Gastrocnemius medialis (tissue), 4 donors: Measurements from ENCODE around the gene ENKUR. TPM values are rescaled to one million over a fixed set of nuclear protein-coding genes. Genes with fewer than 3 reads are reported as not detected.

Experiments
- ATAC-seq, 2 donors: fragments of 150-250 bp; one replicate each; pipeline ENCODE4 v1.9.1; 2016
- DNase-seq, 2 donors: peaks; one replicate each; pipeline ENCODE4 v3.0.0-alpha.2; 2019
- H3K27ac ChIP-seq, 4 donors: fragments of 200-600 bp; sonication (generic); 1 replicate in 1 of 4; 2 replicates in 3 of 4; pipeline ENCODE4 v1.5.1; 2016 to 2018; ENCODE audit warnings: mild to moderate bottlenecking in 2 of 4, moderate library complexity in 1 of 4
- H3K27me3 ChIP-seq, 3 donors: fragments of 200-600 bp; sonication (generic) in 2 of 3; 1 replicate in 1 of 3; 2 replicates in 2 of 3; pipeline versions ENCODE4 v1.5.1 to v1.6.0; 2016 to 2019; ENCODE audit warnings: mild to moderate bottlenecking in 1 of 3, moderate library complexity in 1 of 3
- H3K36me3 ChIP-seq, 2 donors: fragments of 200-600 bp; sonication (generic) in 1 of 2; one replicate each; pipeline ENCODE4 v1.5.1; 2017 to 2018
- H3K4me1 ChIP-seq, 2 donors: fragments of 200-600 bp; sonication (generic) in 1 of 2; one replicate each; pipeline ENCODE4 v1.5.1; 2016 to 2017; ENCODE audit warnings: mild to moderate bottlenecking in 2 of 2
- H3K4me3 ChIP-seq, 4 donors: fragments of 200-600 bp; sonication (generic) in 3 of 4; 1 replicate in 1 of 4; 2 replicates in 3 of 4; pipeline ENCODE4 v1.5.1; 2016 to 2019; ENCODE audit warnings: mild to moderate bottlenecking in 2 of 4
- H3K9me3 ChIP-seq, 3 donors: fragments of 200-600 bp; sonication (generic) in 2 of 3; 1 replicate in 1 of 3; 2 replicates in 2 of 3; pipeline ENCODE4 v1.5.1; 2016 to 2019
- POLR2A ChIP-seq, 2 donors: fragments of 450-650 bp; IDR thresholded peaks; one replicate each; pipeline ENCODE4 v1.6.1; 2017; ENCODE audit warnings: antibody characterized with exemption in 2 of 2, mild to moderate bottlenecking in 2 of 2, moderate library complexity in 2 of 2
- in situ Hi-C, 4 donors: fragments of 200-750 bp; cut with MboI; loops; one replicate each; pipeline versions ENCODE4 v1.15.0 to v1.8.0; 2017; ENCODE audit warnings: low sequenced_read_pairs in 4 of 4
- intact Hi-C: fragments of 100-400 bp; cut with DNase I; formaldehyde crosslinking; loops from one replicate; pipeline ENCODE4 v1.15.1; 2023; ENCODE audit warnings: low total_unique reads
- total RNA-seq, 4 donors: library from RNA; depleted of rRNA; stranded (reverse); fragments of >200 nt; gene quantifications; one replicate each; pipeline versions ENCODE4 v1.1.0 to v1.2.3, GENCODE V29; 2016
- TF ChIP-seq, protein P1 (sequence below), 5 experiments: fragments of 450-650 bp in 3 of 5; fragments of 200-600 bp in 2 of 5; sonication (generic) in 2 of 5; IDR thresholded peaks in 4 of 5; conservative IDR thresholded peaks in 1 of 5; 1 replicate in 4 of 5; 2 replicates in 1 of 5; pipeline ENCODE4 v1.5.1; 2016 to 2019; ENCODE audit warnings: antibody characterized with exemption in 5 of 5, mild to moderate bottlenecking in 3 of 5, moderate library complexity in 3 of 5

Gene ENKUR
- total RNA-seq, 4 donors from 2014 or later: not detected

DNA sequence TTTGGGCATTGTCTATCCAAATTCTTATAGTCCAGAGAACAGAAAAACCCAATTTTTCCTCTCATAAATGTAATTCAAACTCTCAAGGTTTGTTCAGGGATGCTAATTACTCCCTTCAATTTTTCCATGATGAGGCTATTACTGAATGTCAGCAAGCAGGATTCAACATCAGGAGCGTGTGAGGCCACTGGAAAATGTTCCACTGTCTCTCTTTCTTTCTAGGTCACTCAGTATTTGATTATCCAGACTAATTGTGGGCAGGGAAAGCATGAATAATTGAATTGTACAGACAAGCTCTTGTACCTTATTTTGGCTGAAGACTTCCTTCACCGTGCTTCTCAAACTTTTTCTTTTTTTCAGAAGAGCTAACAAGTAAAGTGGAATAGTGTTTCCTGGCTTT lies 31.1 kb upstream of the ENKUR start:
- H3K4me3 ChIP-seq: no peak overlapping the region
- peaks cover 0 to 3% of the 10 kb centered on the region in 2 donors for H3K4me1 ChIP-seq
- in situ Hi-C loops (no loop called here), intact Hi-C loops (no loop called here)
- no peaks in the 10 kb centered on the region for H3K27me3 ChIP-seq
- no peak overlapping the region for H3K27ac ChIP-seq
- DNase-seq (no peak), ATAC-seq (no peak)
- TF ChIP-seq POLR2A (IDR thresholded peaks at IDR 0.05): no peak
- TF ChIP-seq, protein P1, sequence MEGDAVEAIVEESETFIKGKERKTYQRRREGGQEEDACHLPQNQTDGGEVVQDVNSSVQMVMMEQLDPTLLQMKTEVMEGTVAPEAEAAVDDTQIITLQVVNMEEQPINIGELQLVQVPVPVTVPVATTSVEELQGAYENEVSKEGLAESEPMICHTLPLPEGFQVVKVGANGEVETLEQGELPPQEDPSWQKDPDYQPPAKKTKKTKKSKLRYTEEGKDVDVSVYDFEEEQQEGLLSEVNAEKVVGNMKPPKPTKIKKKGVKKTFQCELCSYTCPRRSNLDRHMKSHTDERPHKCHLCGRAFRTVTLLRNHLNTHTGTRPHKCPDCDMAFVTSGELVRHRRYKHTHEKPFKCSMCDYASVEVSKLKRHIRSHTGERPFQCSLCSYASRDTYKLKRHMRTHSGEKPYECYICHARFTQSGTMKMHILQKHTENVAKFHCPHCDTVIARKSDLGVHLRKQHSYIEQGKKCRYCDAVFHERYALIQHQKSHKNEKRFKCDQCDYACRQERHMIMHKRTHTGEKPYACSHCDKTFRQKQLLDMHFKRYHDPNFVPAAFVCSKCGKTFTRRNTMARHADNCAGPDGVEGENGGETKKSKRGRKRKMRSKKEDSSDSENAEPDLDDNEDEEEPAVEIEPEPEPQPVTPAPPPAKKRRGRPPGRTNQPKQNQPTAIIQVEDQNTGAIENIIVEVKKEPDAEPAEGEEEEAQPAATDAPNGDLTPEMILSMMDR (IDR thresholded peaks at IDR 0.05 in 4 of 5, conservative IDR thresholded peaks at IDR 0.05 in 1 of 5): no peak
- no peaks in the 10 kb centered on the region for H3K9me3 ChIP-seq
- H3K36me3 ChIP-seq: no peaks in the 10 kb centered on the region

GRCh38 chr10:25046641-25047040 lies 30.7 kb upstream of the ENKUR start:
- no peak for DNase-seq
- TF ChIP-seq POLR2A (IDR thresholded peaks at IDR 0.05): no peak
- TF ChIP-seq, protein P1 (IDR thresholded peaks at IDR 0.05 in 4 of 5, conservative IDR thresholded peaks at IDR 0.05 in 1 of 5): no peak

DNA sequence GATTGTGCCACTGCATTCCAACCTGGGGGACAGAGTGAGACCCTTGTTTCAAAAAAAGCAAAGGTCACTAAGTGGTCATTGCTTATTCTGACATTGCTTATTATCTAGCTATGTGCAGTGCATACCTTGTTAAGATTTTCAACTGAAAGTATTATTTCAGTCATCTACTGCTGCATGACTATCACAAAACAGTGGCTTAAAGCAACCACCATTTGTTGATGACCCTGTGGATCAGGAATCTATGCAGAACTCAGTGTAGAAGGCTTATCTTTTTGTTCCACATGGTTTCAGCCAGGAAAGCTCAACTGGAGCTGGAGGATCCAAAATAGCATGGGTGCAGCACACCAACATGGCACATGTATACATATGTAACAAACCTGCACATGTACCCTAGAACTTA lies 23.6 kb upstream of the ENKUR start:
- H3K9me3 ChIP-seq: no peaks in the 10 kb centered on the region
- intact Hi-C loops: no loop called here
- no peak for ATAC-seq

More at GRCh38 chr10:25046641-25047040, 30.7 kb upstream of the ENKUR start:
- H3K4me3 ChIP-seq: no peak overlapping the region
- H3K27me3 ChIP-seq: no peaks in the 10 kb centered on the region
- H3K36me3 ChIP-seq: no peaks in the 10 kb centered on the region
- H3K4me1 ChIP-seq: peaks cover 0 to 3% of the 10 kb centered on the region in 2 donors
- H3K27ac ChIP-seq: no peak overlapping the region
- no peaks in the 10 kb centered on the region for H3K9me3 ChIP-seq
- intact Hi-C loops: no loop called here
- ATAC-seq: no peak
- in situ Hi-C loops: no loop called here

GRCh38 chr10:25038325-25038724 lies 22.4 kb upstream of the ENKUR start:
- Histone ChIP-seq H3K9me3 (no peaks in the 10 kb centered on the region), H3K27me3 (no peaks in the 10 kb centered on the region), H3K4me1 (no peaks in the 10 kb centered on the region), H3K4me3 (no peak overlapping the region), H3K27ac (no peak overlapping the region), H3K36me3 (no peaks in the 10 kb centered on the region)
- ATAC-seq (no peak), DNase-seq (no peak)
- no peak for TF ChIP-seq POLR2A (IDR thresholded peaks at IDR 0.05)
- TF ChIP-seq, protein P1 (IDR thresholded peaks at IDR 0.05 in 4 of 5, conservative IDR thresholded peaks at IDR 0.05 in 1 of 5): no peak
- in situ Hi-C loops (no loop called here), intact Hi-C loops (no loop called here)

More for the DNA sequence above, 23.6 kb upstream of the ENKUR start:
- DNase-seq: no peak
- no peaks in the 10 kb centered on the region for H3K36me3 ChIP-seq
- no peak overlapping the region for H3K27ac ChIP-seq
- no peaks in the 10 kb centered on the region for H3K4me1 ChIP-seq
- no peak overlapping the region for H3K4me3 ChIP-seq
- TF ChIP-seq POLR2A (IDR thresholded peaks at IDR 0.05): no peak
- TF ChIP-seq, protein P1 (IDR thresholded peaks at IDR 0.05 in 4 of 5, conservative IDR thresholded peaks at IDR 0.05 in 1 of 5): no peak
- in situ Hi-C loops: no loop called here
- H3K27me3 ChIP-seq: no peaks in the 10 kb centered on the region

DNA sequence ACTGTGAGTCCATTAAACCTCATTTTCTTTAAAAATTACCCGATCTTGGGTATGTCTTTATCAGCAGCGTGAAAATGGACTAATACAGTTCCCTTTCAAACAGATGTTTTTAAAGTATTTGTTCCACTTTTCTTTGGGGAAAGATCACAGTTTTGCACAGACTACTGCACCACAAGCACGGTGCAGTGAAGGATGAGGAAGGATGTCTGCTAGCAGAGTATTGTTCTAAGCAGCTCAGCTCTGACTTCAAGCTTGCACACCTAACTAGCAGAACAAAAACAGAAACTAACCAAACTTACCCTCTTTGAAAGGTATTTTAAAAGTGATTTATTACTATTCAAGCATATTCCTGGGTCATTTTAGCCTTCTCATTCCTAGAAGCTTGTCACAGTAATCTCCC lies 20.4 kb upstream of the ENKUR start:
- ATAC-seq (no peak), DNase-seq (no peak)
- Histone ChIP-seq H3K27me3 (no peaks in the 10 kb centered on the region), H3K27ac (no peak overlapping the region), H3K4me1 (no peaks in the 10 kb centered on the region), H3K4me3 (no peak overlapping the region), H3K36me3 (no peaks in the 10 kb centered on the region), H3K9me3 (no peaks in the 10 kb centered on the region)
- no peak for TF ChIP-seq POLR2A (IDR thresholded peaks at IDR 0.05)
- in situ Hi-C loops: no loop called here
- intact Hi-C loops: no loop called here
